ENCODE data around the gene SH2D7.

SH2D7 gene

DNA sequence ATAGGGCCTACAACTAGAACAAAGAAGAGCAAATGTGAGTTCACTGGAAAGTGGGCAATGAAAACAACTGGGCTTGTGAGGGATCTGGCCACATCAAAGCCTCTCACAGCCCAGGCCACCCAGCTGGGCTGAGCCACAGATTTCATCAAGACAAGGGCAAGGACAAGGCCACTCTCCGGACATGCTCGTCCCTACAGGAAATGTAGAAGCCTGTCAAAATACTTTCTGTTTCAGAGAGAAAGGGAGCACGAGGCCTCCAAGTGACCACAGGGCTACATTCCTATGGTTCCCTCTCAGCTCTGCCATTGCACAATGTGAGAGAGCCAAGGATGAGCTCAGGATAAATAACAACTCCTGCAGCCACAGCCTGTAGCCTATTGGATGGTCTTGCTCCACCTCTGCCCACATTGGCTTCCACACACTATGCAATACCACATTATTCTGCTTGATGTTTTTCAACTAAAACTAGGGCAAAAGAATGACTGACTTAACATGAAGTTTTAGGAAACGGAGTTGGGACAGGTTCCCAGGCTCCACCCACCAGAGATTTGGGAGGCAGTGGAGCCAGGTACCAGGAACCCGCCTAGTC lies 27.0 kb upstream of the SH2D7 start:
- Histone ChIP-seq H3F3A (ENCODE audit: insufficient read depth, low read length) (no peaks in the 10 kb centered on the region), H3K9me3 (ENCODE audit: low read length) (no peaks in the 10 kb centered on the region), H3K27ac (ENCODE audit: low read depth, low read length, poor library complexity, severe bottlenecking) (peak overlapping the region; percentile 88), H3K79me2 (ENCODE audit: insufficient read depth, low read length) (peaks cover 71% of the 10 kb centered on the region), H3K4me3 (ENCODE audit: low read depth, low read length, poor library complexity, severe bottlenecking) (peak overlapping the region; percentile 40), H4K20me1 (ENCODE audit: insufficient read depth, low read length) (no peaks in the 10 kb centered on the region), H2AFZ (ENCODE audit: low read length) (no peak overlapping the region), H3K4me2 (ENCODE audit: low read length) (peak overlapping the region; percentile 58), H3K9me2 (ENCODE audit: low read depth, low read length) (no peaks in the 10 kb centered on the region), H3K27me3 (ENCODE audit: insufficient read depth, low read length) (no peaks in the 10 kb centered on the region), H3K4me1 (ENCODE audit: insufficient read depth, low read length, severe bottlenecking) (peaks cover 90% of the 10 kb centered on the region), H3K9ac (ENCODE audit: low read length) (peak overlapping the region; percentile 35; the same call in 1 of the 2 replicates), H3K36me3 (ENCODE audit: insufficient read depth, low read length) (no peaks in the 10 kb centered on the region)
- TF ChIP-seq CTCF (IDR thresholded peaks at IDR 0.05; ENCODE audit: low read length): no peak
- TF ChIP-seq EZH2 (IDR thresholded peaks at IDR 0.05; ENCODE audit: borderline replicate concordance, low read length): no peak

DNA sequence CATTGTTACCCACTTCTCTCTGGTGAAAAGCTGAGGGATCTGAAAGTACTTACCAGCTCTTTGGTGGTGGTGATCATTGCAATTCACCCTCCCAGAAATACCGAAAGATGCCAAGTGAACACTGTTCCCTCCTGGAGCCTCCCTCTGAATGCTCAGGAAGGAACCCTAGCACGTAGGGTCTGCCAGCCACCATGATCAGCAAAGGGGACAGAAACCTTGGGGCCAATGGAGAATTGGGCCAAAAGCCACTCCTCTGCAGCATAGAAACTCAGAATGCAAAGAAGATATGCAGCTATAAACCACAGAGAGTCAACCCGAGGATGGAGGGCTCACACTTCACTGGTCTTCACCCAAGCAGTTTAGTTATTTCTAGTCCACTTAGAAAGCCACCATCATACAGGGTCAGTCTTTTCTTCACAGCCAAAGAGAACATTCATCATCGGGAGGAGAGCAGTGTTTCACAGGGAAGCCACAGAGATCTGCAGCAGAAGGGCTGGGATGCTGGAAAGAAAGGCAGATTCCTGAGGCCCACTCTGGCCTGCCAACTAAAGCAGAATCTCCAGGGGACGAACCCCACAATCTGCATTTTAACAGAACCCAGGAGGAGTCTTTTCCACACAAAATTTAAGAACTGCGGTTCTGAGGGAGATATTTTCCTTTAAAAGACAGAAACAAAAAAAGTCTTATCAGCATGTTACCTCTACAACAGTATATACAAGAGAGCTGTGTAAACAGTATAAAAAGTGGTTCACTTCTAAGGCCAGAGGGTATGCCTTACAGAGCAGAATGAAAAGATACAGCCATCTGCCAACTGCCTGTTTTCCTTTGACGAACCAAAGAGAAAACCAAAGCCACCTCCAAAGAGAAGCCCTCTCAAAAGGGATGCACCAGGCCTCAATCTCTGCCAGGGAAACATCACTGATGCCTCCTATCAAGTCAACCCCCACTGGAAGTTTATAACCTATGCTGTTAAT lies 26.1 kb upstream of the SH2D7 start:
- Histone ChIP-seq H3K79me2 (ENCODE audit: insufficient read depth, low read length) (peaks cover 77% of the 10 kb centered on the region), H3K9ac (ENCODE audit: low read length) (peak overlapping the region; percentile 41; the same call in 1 of the 2 replicates), H3K4me1 (ENCODE audit: insufficient read depth, low read length, severe bottlenecking) (peaks cover 93% of the 10 kb centered on the region), H2AFZ (ENCODE audit: low read length) (no peak overlapping the region), H3K36me3 (ENCODE audit: insufficient read depth, low read length) (no peaks in the 10 kb centered on the region; the same call in 1 of the 2 replicates), H4K20me1 (ENCODE audit: insufficient read depth, low read length) (no peaks in the 10 kb centered on the region), H3K27me3 (ENCODE audit: insufficient read depth, low read length) (no peaks in the 10 kb centered on the region), H3K4me3 (ENCODE audit: low read depth, low read length, poor library complexity, severe bottlenecking) (peak overlapping the region; percentile 40), H3K4me2 (ENCODE audit: low read length) (peak overlapping the region; percentile 58), H3K9me2 (ENCODE audit: low read depth, low read length) (no peaks in the 10 kb centered on the region), H3F3A (ENCODE audit: insufficient read depth, low read length) (no peaks in the 10 kb centered on the region), H3K27ac (ENCODE audit: low read depth, low read length, poor library complexity, severe bottlenecking) (peak overlapping the region; percentile 88), H3K9me3 (ENCODE audit: low read length) (no peaks in the 10 kb centered on the region)
- no peak for TF ChIP-seq EZH2 (IDR thresholded peaks at IDR 0.05; ENCODE audit: borderline replicate concordance, low read length)

DNA sequence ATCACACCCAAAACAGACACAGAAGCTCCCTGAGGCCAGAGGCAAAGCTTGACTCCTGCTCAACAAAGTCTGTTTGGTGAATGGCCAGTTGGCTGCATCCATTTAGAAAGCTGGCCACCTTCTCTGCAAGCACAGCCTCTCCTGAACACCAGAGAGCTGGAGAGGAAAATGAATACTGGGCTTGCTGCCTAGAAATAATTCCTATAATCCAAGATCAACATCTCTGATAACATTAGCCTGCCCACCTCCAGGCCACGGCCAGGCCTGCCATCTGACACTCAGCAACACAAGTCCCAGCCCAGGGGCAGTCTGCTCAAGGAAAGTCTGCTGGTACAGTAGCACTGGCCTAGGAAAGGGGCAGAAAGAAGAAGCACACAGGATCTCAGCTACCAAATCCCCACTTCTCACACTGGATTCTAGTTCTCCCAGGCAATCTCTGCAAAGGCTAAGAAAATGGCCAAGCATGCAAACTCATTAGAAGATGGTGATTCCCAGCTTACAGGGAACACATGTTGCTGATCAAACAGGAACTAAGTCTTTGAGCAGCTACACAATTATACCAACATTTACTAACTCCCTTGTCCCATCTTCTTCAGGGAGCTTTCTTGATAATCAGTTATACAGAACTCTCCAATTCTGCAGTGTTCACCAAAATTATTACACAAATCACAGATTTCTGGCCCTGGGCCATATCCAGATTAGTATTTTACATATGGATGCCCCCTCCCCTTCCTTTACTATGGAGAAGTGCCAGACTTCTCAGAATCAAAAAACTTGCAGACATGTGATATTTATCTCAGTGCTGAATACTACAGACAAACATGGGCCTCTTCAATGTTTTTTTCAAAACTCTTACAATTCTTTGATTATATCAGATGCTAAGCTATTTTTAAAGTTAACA lies 24.8 kb upstream of the SH2D7 start:
- Histone ChIP-seq H3K27ac (ENCODE audit: low read depth, low read length, poor library complexity, severe bottlenecking) (peak overlapping the region; percentile 88), H3K9me3 (ENCODE audit: low read length) (no peaks in the 10 kb centered on the region), H3K9ac (ENCODE audit: low read length) (peak overlapping the region; percentile 27; the same call in 1 of the 2 replicates), H3K27me3 (ENCODE audit: insufficient read depth, low read length) (no peaks in the 10 kb centered on the region), H3K9me2 (ENCODE audit: low read depth, low read length) (no peaks in the 10 kb centered on the region), H3F3A (ENCODE audit: insufficient read depth, low read length) (no peaks in the 10 kb centered on the region), H3K79me2 (ENCODE audit: insufficient read depth, low read length) (peaks cover 80% of the 10 kb centered on the region), H2AFZ (ENCODE audit: low read length) (no peak overlapping the region), H4K20me1 (ENCODE audit: insufficient read depth, low read length) (no peaks in the 10 kb centered on the region), H3K4me3 (ENCODE audit: low read depth, low read length, poor library complexity, severe bottlenecking) (peak overlapping the region; percentile 32), H3K4me2 (ENCODE audit: low read length) (peak overlapping the region; percentile 56; the same call in 1 of the 2 replicates), H3K4me1 (ENCODE audit: insufficient read depth, low read length, severe bottlenecking) (peaks cover 96% of the 10 kb centered on the region), H3K36me3 (ENCODE audit: insufficient read depth, low read length) (no peaks in the 10 kb centered on the region; the same call in 1 of the 2 replicates)
- TF ChIP-seq CTCF (IDR thresholded peaks at IDR 0.05; ENCODE audit: low read length): no peak
- no peak for TF ChIP-seq EZH2 (IDR thresholded peaks at IDR 0.05; ENCODE audit: borderline replicate concordance, low read length)

Measured in OCI-LY1 (cell line).